Upper lobe of left lung (tissue), 6 donors: ENCODE measurements around the gene MIA3. TPM values are rescaled to one million over a fixed set of nuclear protein-coding genes. Genes with fewer than 3 reads are reported as not detected.

Source experiments
- ATAC-seq, 2 donors: fragments of 200-7000 bp; cut with Tn5 transposase; one replicate each; pipeline ENCODE4 v1.9.1; 2022; ENCODE audit warnings: mild to moderate bottlenecking in 2 of 2, moderate library complexity in 2 of 2; ENCODE audit not compliant: low FRiP score in 2 of 2
- DNase-seq, 2 donors: peaks; one replicate each; pipeline ENCODE4 v3.0.0-alpha.2; 2019 to 2020
- H3K27ac ChIP-seq, 4 donors: fragments of 200-600 bp; sonication (generic); one replicate each; pipeline ENCODE4 v1.5.1; 2016 to 2019
- H3K27me3 ChIP-seq, 4 donors: fragments of 200-600 bp; sonication (generic); one replicate each; pipeline ENCODE4 v1.5.1; 2017 to 2019
- H3K36me3 ChIP-seq, 4 donors: fragments of 200-600 bp; sonication (generic); one replicate each; pipeline ENCODE4 v1.5.1; 2016 to 2019
- H3K4me1 ChIP-seq, 4 donors: fragments of 200-600 bp; sonication (generic); one replicate each; pipeline ENCODE4 v1.5.1; 2018 to 2019
- H3K4me3 ChIP-seq, 4 donors: fragments of 200-600 bp; sonication (generic); one replicate each; pipeline ENCODE4 v1.5.1; 2017 to 2019; ENCODE audit warnings: mild to moderate bottlenecking in 2 of 4, moderate library complexity in 1 of 4
- H3K9me3 ChIP-seq, 4 donors: fragments of 200-600 bp; sonication (generic); one replicate each; pipeline ENCODE4 v1.5.1; 2018 to 2019
- CTCF ChIP-seq, 6 experiments: fragments of 450-650 bp in 4 of 6; fragments of 200-600 bp in 2 of 6; sonication (generic) in 2 of 6; IDR thresholded peaks; one replicate each; pipeline ENCODE4 v1.5.1; 2016 to 2019; ENCODE audit warnings: antibody characterized with exemption in 6 of 6
- EP300 ChIP-seq, 4 donors: sonication (generic); formaldehyde crosslinking; IDR thresholded peaks; one replicate each; pipeline ENCODE4 v1.5.1; 2017; ENCODE audit warnings: antibody characterized with exemption in 4 of 4, control low read depth in 2 of 4
- POLR2A ChIP-seq, 4 donors: fragments of 450-650 bp; IDR thresholded peaks; one replicate each; pipeline ENCODE4 v1.5.1; 2016 to 2017; ENCODE audit warnings: antibody characterized with exemption in 4 of 4, mild to moderate bottlenecking in 2 of 4
- POLR2AphosphoS5 ChIP-seq, 2 donors: sonication (generic); formaldehyde crosslinking; IDR thresholded peaks; one replicate each; pipeline ENCODE4 v1.5.1; 2017; ENCODE audit warnings: antibody characterized with exemption in 2 of 2
- WGBS, 2 donors: methylation state at CpG; one replicate each; pipeline ENCODE4 v1.1.5; 2017 to 2018; 5-methylcytosine and 5-hydroxymethylcytosine counted together
- total RNA-seq, 6 donors: library from RNA; depleted of rRNA in 4 of 6; stranded (reverse); fragments of >200 nt in 4 of 6; gene quantifications; one replicate each; pipeline versions ENCODE4 v1.1.0 to v1.2.1, GENCODE V29; 2016 to 2021
- donor health status: DM: no; HTN: no; CAD: no; lungs with moderate emphysema.
- donor health status: DM: no; HTN: yes; CAD: no; lungs with severe emphysema.

The MIA3 gene
- total RNA-seq, 6 donors from 2014 or later, result 29.6 to 76.0 (median 58.2) TPM

- no peak for TF ChIP-seq POLR2A (IDR thresholded peaks at IDR 0.05)
- no peak for TF ChIP-seq EP300 (IDR thresholded peaks at IDR 0.05)
- TF ChIP-seq POLR2AphosphoS5 (IDR thresholded peaks at IDR 0.05), result no peak
- no peak for TF ChIP-seq CTCF (IDR thresholded peaks at IDR 0.05)
- peaks cover 5 to 7% (median 6%) of the 10 kb centered on the region in 4 donors for H3K4me1 ChIP-seq
- no peak overlapping the region for H3K27ac ChIP-seq
- no peaks in the 10 kb centered on the region for H3K27me3 ChIP-seq
- H3K4me3 ChIP-seq, result no peak overlapping the region
- H3K9me3 ChIP-seq, result no peaks in the 10 kb centered on the region
- ATAC-seq, result no peak
- DNase-seq, result no peak
- WGBS, 2 donors, result 92% methylated on average over 3 of the region's 3 CpGs
- H3K36me3 ChIP-seq, result no peaks in the 10 kb centered on the region
Observed at GRCh38 chr1:222594789-222595188, 23.1 kb upstream of the MIA3 start.

DNA sequence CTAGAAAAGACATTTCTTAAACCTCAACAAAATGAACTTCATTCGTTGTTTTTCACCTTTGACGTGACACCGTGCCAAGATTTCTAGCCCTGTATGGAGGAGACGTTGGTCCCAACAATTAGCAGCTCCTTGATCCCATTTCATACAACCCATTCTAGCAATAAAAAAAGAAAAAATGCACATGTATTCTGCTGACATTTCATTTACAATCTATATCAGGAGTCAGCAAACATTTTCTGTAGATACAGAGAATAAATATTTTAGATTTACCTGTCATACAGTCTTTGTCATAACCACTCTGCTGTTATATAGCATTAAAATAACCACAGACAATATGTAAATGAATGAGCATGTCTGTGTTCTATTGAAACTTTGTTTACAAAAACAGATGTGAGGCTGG lies 21.2 kb upstream of the MIA3 start:
- Histone ChIP-seq H3K36me3 (no peaks in the 10 kb centered on the region), H3K4me3 (no peak overlapping the region), H3K4me1 (no peaks in the 10 kb centered on the region), H3K9me3 (no peaks in the 10 kb centered on the region), H3K27me3 (no peaks in the 10 kb centered on the region), H3K27ac (no peak overlapping the region)
- TF ChIP-seq POLR2AphosphoS5 (IDR thresholded peaks at IDR 0.05) (no peak), POLR2A (IDR thresholded peaks at IDR 0.05) (no peak), EP300 (IDR thresholded peaks at IDR 0.05) (no peak), CTCF (IDR thresholded peaks at IDR 0.05) (no peak)
- DNase-seq (no peak), ATAC-seq (no peak)
- WGBS, 2 donors, result 87 to 91% methylated on average over 4 of the region's 4 CpGs

- ATAC-seq, result no peak
- H3K27ac ChIP-seq, result no peak overlapping the region
- WGBS, 2 donors, result 56 to 62% methylated on average over 1 of the region's 1 CpG
Observed at GRCh38 chr1:222600281-222600680, 17.6 kb upstream of the MIA3 start.

DNA sequence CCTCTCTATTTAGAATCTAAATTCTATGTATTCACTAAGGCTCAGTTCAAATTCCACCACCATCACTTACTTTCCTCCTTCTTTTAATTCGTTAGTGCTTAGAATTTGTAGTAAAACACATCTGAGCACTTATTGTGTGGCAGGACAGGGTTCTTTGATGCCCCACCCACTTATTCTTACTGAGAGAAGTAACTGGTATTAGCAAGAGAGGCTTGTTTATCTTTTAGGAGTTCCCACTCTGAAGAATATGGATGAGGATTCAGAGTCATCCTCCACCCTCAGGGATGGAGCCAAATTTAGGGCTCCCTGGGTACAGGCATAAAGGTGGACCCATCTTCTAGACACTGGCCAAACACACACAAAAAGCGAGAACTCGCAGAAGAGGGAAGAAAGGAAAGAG lies 16.6 kb upstream of the MIA3 start:
- 61 to 70% methylated on average over 3 of the region's 3 CpGs for WGBS, 2 donors

More at GRCh38 chr1:222600281-222600680, 17.6 kb upstream of the MIA3 start:
- Histone ChIP-seq H3K36me3 (no peaks in the 10 kb centered on the region), H3K4me1 (no peaks in the 10 kb centered on the region), H3K9me3 (no peaks in the 10 kb centered on the region), H3K27me3 (no peaks in the 10 kb centered on the region), H3K4me3 (no peak overlapping the region)
- DNase-seq, result no peak
- TF ChIP-seq CTCF (IDR thresholded peaks at IDR 0.05) (no peak), POLR2AphosphoS5 (IDR thresholded peaks at IDR 0.05) (no peak), POLR2A (IDR thresholded peaks at IDR 0.05) (no peak), EP300 (IDR thresholded peaks at IDR 0.05) (no peak)

More for the DNA sequence above, 16.6 kb upstream of the MIA3 start:
- ATAC-seq, result no peak
- Histone ChIP-seq H3K4me3 (no peak overlapping the region), H3K9me3 (no peaks in the 10 kb centered on the region), H3K36me3 (no peaks in the 10 kb centered on the region), H3K4me1 (no peaks in the 10 kb centered on the region), H3K27ac (no peak overlapping the region), H3K27me3 (no peaks in the 10 kb centered on the region)
- DNase-seq, result no peak
- TF ChIP-seq POLR2AphosphoS5 (IDR thresholded peaks at IDR 0.05) (no peak), CTCF (IDR thresholded peaks at IDR 0.05) (no peak), EP300 (IDR thresholded peaks at IDR 0.05) (no peak), POLR2A (IDR thresholded peaks at IDR 0.05) (no peak)
